OCI-M1 (cell line): Measurements from ENCODE around the gene TLR2.
A peak's percentile ranks its signal among the peaks of the same experiment; 100 is the strongest.

Experiments used
- DNase-seq: peaks from one replicate; lab custom pipeline; 2025; lab: John Stamatoyannopoulos, UW

TLR2 gene

DNA sequence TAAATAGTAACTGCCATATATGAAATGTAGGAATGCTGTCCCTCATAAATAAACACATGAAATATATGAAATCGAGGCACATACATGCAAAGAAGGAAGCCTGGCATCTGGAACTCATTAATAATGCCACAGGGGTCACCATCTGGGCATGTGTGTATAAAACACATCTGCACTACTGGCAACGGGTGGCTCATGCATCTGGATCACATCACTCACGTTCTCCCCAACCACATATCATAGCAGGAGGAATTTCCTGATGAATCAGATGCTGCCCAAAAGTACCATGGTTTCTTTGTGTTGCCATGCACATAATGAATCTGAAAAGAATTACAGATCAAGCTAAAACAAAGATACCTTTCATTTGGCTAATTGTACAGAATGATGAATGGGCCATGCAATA lies 47.2 kb downstream of the TLR2 start:
- DNase-seq: no peak

DNA sequence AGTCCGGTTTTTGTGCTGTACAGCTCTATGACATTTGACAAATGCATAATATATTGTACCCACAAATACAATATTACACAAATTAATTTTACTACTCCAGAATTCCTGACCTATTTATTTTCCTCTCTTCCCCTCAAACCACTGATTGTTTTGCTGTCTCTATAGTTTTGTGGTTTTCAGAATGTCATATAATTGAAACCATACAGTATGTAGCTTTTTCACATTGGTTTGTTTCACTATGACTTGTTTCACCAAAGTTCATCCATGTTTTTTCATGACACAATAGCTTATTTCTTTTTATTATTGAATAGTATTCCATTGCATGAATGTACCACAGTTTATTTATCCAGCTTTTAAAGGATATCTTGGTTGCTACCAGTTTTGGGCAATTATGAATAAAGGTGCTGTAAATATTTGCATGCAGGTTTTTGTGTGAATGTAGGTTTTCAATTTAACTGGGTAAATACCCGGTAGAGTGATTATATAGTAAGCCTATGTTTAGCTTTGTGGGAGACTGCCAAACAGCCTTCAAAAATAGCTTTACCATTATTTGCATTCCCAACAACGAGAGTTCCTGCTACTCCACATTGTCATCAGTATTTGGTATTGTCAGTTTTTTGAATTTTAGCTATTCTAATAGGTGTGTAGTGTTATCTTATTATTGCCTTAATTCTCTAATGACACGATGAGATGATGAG lies 49.8 kb downstream of the TLR2 start:
- no peak for DNase-seq

DNA sequence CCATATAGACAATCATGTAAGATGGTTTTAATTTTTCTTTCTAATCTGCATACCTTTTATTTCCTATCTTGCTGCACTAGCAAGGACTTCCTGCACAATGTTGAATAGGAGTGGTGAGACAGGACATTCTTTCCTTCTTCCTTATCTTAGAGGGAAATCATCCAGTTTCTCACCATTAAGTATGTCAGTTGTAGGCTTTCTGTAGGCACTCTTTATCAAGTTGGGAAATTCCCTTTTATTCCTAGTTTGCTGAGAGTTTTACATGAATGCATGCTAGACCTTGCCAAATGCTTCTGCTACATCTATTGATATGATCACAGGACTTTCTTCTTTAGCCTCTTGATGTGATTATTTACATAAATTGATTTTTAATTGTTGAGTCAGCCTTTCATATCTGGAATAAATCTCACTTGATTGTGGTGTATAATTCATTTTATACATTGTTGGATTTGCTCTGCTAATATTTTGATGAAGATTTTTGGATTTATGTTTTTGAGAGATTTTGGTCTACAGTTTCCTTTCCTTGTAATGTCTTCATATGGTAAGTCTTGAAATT lies 51.9 kb downstream of the TLR2 start:
- no peak for DNase-seq

DNA sequence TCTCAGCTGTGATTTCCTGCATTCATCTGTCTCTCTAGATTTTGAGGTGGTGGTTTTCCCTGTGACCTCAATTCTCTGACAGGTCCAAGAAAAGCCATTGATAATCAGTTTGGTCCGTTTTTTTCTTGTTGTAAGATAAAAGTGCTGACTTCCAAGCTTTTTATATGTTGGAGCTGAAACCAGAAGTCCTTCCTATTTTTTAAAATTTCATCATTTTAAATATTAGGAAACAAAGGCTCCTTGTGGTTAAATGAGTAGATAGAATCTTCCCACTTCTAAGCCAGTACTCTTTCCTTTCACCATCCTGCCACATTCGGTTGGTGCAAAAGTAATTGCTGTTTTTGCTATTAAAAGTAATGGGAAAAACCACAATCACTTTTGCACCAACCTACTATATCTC lies 57.5 kb downstream of the TLR2 start:
- DNase-seq: no peak

DNA sequence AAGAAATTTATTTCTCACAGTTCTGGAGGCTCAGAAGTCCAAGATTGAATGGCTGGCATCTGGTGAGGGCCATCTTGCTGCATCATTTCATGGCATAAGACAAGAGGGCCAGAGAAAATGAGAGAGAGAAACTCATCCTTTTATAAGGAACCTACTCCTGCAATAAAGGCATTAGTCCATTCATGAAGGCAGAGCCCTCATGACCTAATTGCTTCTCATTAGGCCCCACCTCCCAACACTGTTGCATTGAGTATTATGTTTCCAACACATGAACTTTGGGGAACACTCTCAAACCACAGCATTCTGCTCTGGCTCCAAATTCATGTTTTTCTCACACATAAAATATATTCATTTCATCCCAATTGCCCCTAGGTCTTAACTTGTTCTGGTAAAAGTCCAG lies 61.6 kb downstream of the TLR2 start:
- no peak for DNase-seq

DNA sequence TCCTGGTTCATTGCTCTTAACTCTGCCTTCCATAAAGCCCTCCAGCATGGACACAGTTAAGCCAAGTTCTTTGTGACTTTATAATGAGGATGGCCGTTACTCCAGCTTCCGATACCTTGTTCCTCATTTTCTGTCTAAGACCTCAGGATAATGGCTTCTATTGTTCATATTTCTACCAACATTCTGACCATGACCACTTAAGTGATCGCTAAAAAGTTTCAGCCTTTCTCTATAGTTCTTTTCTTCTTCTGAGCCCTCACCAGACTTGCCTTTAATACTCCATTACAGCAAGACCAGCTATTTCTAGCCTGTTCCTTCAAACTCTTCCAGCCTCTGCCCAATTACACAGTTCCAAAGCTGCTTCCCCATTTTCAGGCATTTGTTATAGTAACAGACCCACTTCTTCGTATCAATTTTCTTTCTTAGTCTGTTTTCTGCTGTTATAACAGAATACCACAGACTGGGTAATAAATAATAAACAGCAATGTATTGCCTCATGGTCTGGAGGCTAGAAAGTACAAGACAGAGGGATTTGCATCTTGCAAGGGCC lies 63.4 kb downstream of the TLR2 start:
- DNase-seq: no peak

DNA sequence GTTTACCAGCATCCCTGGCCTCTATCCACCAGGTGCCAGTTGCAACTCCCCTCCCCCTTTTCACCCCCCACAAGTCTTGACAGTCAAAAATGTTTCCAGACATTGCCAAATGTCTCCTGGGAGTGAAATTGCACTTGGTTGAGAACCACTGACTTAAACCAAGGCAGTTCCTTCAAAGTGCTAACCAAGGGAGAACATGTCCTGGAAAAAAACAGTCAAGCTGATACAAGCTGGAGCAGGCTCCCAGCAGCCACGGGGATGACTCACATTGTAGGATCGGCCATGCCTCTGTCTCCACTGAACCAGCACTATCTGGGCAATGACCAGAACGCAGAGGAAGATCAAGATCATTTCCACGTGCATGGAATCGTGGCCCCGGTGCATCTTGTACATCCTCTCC lies 64.3 kb downstream of the TLR2 start:
- no peak for DNase-seq

DNA sequence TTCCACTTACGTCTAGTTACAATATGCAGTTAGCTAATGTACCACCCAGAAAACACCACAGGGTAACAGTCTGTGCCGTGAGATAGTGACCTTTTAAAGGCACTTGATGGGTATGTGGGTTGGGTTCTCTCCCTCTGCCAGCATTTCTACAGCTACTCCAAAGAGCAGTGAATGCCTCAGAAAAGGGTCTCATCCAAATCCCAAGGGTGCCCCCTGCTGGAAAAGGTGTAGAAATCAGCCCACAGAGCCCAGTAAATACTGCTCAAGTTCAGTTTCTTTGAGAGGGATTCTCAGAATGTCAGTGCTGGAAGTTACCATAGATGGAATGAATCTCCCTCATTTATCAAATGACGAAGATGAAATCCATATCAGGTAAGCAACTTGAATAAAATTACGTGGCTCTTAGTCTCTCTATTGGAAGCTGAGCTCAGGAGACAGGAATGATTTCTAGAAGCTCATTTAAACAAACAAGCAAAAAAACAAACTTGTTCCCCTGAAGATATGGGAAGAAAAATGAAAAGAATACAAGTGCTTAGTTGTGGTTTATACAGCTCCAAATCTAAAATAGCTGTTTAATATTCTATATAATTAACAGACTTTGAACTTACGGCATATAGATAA lies 66.2 kb downstream of the TLR2 start:
- peak; percentile 89 for DNase-seq

DNA sequence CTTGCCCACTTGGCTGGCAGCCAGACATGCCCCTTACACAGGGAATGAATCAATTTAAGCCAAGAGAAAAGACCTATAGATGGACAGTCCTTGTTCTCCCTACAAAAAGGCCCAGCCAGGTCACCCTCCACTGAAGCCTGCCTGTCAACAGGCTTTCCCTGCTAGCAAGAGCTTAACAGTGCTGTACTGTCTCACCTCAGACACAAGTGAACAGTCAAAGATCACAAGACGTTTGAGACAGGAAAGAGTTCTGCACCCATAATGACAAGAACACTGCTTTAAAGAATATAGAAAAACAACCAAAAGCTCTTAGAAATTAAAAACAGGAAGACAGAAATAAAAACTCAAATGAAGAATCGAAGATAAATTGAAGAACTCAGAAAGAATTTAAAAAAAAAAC lies 71.1 kb downstream of the TLR2 start:
- no peak for DNase-seq
